Lung (tissue), 12 donors: Measurements from ENCODE around the gene TEKT5. TPM values are rescaled to one million over a fixed set of nuclear protein-coding genes. Genes with fewer than 3 reads are reported as not detected.

Experiments
- ATAC-seq: fragments of 200-7000 bp; cut with Tn5 transposase; one replicate; pipeline ENCODE4 v1.9.1; 2020; ENCODE audit warnings: moderate number of reproducible peaks; ENCODE audit not compliant: insufficient read depth, low FRiP score
- DNase-seq, 3 donors: peaks; one replicate each; pipeline ENCODE4 v3.0.0-alpha.2; 2013 to 2017
- H3K27ac ChIP-seq, 2 donors: one replicate each; pipeline ENCODE4 v1.5.1; 2013; ENCODE audit warnings: mild to moderate bottlenecking in 2 of 2, moderate library complexity in 2 of 2, control low read depth in 1 of 2, inconsistent platforms in 1 of 2, low read depth in 1 of 2, low read length in 1 of 2
- H3K27me3 ChIP-seq, 3 donors: one replicate each; pipeline ENCODE4 v1.5.1; 2013; ENCODE audit warnings: low read length in 2 of 3; ENCODE audit not compliant: control insufficient read depth in 3 of 3, insufficient read depth in 3 of 3
- H3K36me3 ChIP-seq, 4 donors: one replicate each; pipeline ENCODE4 v1.5.1; 2013; ENCODE audit warnings: low read length in 4 of 4, mild to moderate bottlenecking in 1 of 4, moderate library complexity in 1 of 4; ENCODE audit not compliant: control insufficient read depth in 4 of 4, insufficient read depth in 4 of 4
- H3K4me1 ChIP-seq, 5 donors: one replicate each; pipeline ENCODE4 v1.5.1; 2013; ENCODE audit warnings: low read length in 5 of 5, mild to moderate bottlenecking in 2 of 5, moderate library complexity in 1 of 5; ENCODE audit not compliant: control insufficient read depth in 5 of 5, insufficient read depth in 5 of 5
- H3K4me3 ChIP-seq: one replicate; pipeline ENCODE4 v1.5.1; 2013; ENCODE audit warnings: mild to moderate bottlenecking, control low read depth, moderate library complexity
- H3K9ac ChIP-seq, 2 donors: one replicate each; pipeline ENCODE4 v1.5.1; 2013; ENCODE audit warnings: low read length in 2 of 2, control low read depth in 1 of 2; ENCODE audit not compliant: insufficient read depth in 1 of 2
- H3K9me3 ChIP-seq, 4 donors: one replicate each; pipeline ENCODE4 v1.5.1; 2013; ENCODE audit warnings: low read length in 3 of 4, mild to moderate bottlenecking in 1 of 4, moderate library complexity in 1 of 4; ENCODE audit not compliant: control insufficient read depth in 4 of 4, insufficient read depth in 3 of 4
- CTCF ChIP-seq: IDR thresholded peaks from 2 replicates; pipeline ENCODE4 v1.5.1; 2012; ENCODE audit warnings: mild to moderate bottlenecking; ENCODE audit errors: control extremely low read depth, extremely low read depth
- WGBS, 2 donors: extraction: QIAGEN DNeasy Blood & Tissue Kit; methylation state at CpG; one replicate each; pipeline ENCODE4 v1.1.7; 2013; 5-methylcytosine and 5-hydroxymethylcytosine counted together
- polyA plus RNA-seq, 2 donors: library from polyadenylated mRNA; stranded (reverse); fragments of 200-250 nt; gene quantifications; one replicate each; pipeline ENCODE4 v1.2.1, GENCODE V29; 2013
- total RNA-seq, 2 donors: library from RNA; depleted of rRNA in 1 of 2; stranded (reverse); fragments of >200 nt in 1 of 2; gene quantifications; one replicate each; pipeline ENCODE4 v1.2.1, GENCODE V29; 2014 to 2021
- donor health status: control.
- donor health status: control.
- donor health status: Bipolar disorder and iron deficiency.
- donor health status: healthy.
- donor health status: DM: yes; HTN: yes; CAD: no.

TEKT5 gene
- total and polyA plus RNA-seq, 4 donors = 0.13 to 0.34 (median 0.29) TPM

GRCh38 chr16:10729104-10730048, 34.6 kb upstream of the TEKT5 start:
- Histone ChIP-seq H3K4me3 (no peak overlapping the region), H3K27me3 (no peaks in the 10 kb centered on the region), H3K9me3 (peaks cover 0 to 4% (median under 1%) of the 10 kb centered on the region in 4 donors), H3K9ac (no peak overlapping the region), H3K36me3 (no peaks in the 10 kb centered on the region), H3K27ac (no peak overlapping the region), H3K4me1 (no peaks in the 10 kb centered on the region)
- DNase-seq (no peak), ATAC-seq (peak; percentile 58)
- no peak for TF ChIP-seq CTCF
- WGBS, 2 donors = 79 to 83% methylated on average over 19 of the region's 19 CpGs

- TF ChIP-seq CTCF = no peak
- no peak overlapping the region for H3K4me3 ChIP-seq
- no peak for DNase-seq
Measured at GRCh38 chr16:10728003-10728887, 33.5 kb upstream of the TEKT5 start.

DNA sequence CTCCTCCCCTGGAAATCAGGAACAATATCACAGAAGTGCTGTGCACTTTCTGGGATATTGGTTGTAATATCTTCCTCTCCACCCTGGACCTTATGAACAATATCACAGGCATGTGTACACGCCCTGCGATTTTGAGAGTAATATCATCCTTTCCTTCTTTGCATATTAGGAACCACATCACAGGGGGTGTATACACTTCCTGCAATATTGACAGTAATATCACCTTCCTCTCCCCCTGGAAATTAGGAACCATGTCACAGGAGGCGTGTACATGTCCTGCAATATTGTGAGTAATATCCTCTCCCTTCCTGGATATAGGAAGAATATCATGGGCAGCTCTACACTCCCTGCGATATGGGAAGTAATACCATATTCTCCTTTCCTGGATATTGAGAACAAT, 14.2 kb upstream of the TEKT5 start:
- TF ChIP-seq CTCF = no peak
- Histone ChIP-seq H3K27ac (no peak overlapping the region), H3K9ac (no peak overlapping the region), H3K36me3 (no peaks in the 10 kb centered on the region), H3K27me3 (no peaks in the 10 kb centered on the region), H3K4me3 (no peak overlapping the region), H3K4me1 (no peaks in the 10 kb centered on the region), H3K9me3 (no peaks in the 10 kb centered on the region)
- no peak for DNase-seq
- 64 to 76% methylated on average over 4 of the region's 4 CpGs for WGBS, 2 donors
- ATAC-seq = no peak

More at GRCh38 chr16:10728003-10728887, 33.5 kb upstream of the TEKT5 start:
- Histone ChIP-seq H3K27me3 (no peaks in the 10 kb centered on the region), H3K36me3 (no peaks in the 10 kb centered on the region), H3K9ac (no peak overlapping the region), H3K27ac (no peak overlapping the region), H3K4me1 (no peaks in the 10 kb centered on the region), H3K9me3 (peaks cover 0 to 4% (median under 1%) of the 10 kb centered on the region in 4 donors)
- 77 to 78% methylated on average over 16 of the region's 16 CpGs for WGBS, 2 donors
- ATAC-seq = no peak
